DLD1 (cell line): ENCODE measurements around the gene LAMA3.

ENCODE experiments used
- in situ Hi-C: cut with HindIII; loops from 2 replicates; pipeline ENCODE4 v1.10.0; 2017; ENCODE audit warnings: low sequenced_read_pairs

LAMA3 gene

GRCh38 chr18:23845988-23846630, 156.9 kb downstream of the LAMA3 start:
- in situ Hi-C loops = no loop called here

GRCh38 chr18:23847321-23847986, 158.2 kb downstream of the LAMA3 start:
- in situ Hi-C loops = no loop called here

DNA sequence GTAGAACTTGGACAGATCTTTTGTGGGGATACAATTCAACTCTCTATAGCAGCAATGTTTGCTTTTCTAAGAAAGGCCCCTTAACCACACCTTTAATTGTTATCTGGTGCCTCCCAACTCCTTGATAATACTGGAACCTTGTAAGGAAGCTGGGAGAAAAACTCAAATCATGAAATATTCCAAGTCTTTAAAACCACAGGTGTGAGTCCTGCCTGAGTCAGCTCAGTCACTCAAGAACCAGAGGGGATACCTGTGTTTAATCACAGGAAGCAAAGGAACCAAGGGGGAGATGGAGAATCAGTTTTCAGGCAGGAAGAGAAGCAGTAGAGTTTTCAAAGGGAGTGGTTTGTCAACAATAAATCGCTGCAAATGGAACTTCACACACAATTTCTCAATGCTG, 159.9 kb downstream of the LAMA3 start:
- in situ Hi-C loops = no loop called here

DNA sequence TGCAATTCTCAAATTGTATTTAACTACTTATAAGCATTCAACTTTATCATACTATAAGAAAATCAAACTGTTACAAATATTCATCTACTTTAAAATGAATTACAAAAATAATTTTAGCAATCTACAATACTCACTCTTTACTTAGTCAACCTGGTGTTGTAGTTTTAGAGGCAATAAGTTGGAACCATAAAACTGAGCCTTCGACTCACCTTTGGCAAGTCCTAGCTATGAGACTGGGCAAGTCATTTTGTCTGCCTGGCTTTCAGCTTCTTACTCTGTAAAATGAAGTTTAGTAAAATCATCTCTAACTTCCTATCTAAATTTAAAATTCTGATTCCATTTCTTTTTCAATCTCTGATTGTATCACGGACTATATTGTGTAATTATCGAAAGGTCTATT, 161.0 kb downstream of the LAMA3 start:
- in situ Hi-C loops = no loop called here

DNA sequence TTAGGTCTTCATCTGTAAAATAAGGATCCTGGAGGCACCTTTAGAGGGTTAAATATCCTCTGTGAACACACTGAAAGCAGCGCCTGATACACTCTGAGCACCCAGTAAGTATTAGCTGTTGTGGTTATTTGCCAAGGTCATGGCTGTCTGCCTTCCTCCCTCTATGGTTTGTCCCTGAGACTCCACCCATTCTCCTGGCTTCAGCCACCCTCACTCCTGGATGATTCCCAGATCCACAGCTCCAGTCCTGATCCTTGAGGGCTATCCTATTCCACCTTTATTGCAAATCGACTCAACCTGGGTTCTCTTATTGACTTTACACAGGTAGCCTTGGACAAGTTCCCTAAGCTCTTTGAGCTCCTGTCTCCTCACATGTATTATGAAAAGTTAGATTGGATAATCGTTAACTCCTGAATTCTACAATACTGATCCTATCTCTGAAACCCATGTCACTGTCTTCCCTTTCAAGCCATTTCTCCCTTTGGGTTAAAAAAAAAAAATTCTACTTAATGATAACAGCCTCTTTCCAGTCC, 162.3 kb downstream of the LAMA3 start:
- in situ Hi-C loops = no loop called here

- in situ Hi-C loops = no loop called here
These were observed 163.2 kb downstream of the LAMA3 start for GRCh38 chr18:23852236-23853045.

DNA sequence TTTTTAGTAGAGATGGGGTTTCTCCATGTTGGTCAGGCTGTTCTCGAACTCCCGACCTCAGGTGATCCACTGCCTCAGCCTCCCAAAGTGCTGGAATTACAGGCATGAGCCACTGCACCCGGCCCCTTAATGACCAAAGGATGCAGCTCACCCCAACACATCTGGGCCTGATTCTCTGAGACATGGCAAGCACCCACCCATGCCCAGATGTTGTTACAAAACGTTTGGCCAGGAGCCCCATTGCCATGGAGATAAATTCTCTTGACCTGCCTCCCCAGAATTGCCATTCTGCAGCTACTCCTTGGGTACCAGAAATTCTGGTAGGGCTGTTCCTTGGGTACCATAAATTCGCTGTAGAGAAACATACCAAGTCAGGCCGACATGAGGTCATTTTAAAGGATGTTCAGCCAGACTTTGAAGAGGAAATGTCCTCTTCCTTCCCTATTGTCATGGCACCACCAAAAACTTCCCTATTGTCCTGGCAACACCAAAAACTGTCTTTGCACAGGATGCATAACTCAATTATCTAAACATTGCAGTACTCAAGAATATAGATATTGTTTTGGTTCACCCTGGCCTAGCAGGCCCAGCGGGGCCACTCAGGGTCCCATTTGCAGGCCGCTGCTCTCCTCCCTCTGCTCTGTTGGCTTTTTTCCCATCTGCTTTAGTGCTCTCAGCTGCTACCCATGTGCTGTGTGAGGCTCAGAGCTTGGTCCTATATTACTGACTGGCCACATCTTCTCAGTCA, 164.4 kb downstream of the LAMA3 start:
- in situ Hi-C loops = no loop called here

DNA sequence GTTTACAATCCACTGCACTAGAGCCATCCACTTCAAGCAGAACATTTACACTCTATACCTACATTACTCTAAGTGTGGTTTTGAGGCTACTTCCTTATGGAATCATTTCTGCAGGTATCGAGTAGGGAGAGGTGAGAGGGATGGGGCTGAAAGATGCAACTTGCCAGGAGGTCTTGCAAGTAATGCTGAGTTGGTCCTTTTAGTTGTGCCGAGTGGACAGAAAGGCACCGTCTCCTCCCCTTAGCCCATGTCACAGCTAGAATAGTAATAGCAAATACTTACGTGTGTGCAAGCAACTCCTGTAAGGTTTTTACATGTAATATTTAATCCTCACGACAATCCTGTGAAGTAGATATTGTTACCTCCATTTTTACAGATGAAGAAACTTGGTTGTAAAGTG, 166.5 kb downstream of the LAMA3 start:
- in situ Hi-C loops = no loop called here

GRCh38 chr18:23856466-23857163, 167.4 kb downstream of the LAMA3 start:
- in situ Hi-C loops = no loop called here

DNA sequence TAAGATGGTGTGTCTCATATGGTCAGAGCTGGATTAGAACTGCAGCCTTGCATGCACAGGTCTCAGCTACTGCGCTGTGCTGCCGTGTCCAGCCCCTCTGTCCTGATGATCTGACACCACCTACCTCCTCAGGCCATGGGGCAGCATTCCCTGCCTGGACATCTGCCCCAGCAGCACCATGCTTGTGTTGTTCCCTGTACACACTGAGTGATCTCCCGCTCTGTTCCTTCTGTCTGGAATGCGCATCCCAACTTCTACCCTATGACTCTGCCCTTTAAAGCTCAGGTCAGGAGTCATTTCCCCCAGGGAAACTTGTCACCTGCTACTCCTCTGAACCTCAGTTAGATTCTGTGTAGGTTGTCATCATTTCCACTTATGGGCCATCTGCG, 167.9 kb downstream of the LAMA3 start:
- in situ Hi-C loops = no loop called here

- in situ Hi-C loops = no loop called here
These were observed 168.5 kb downstream of the LAMA3 start for GRCh38 chr18:23857756-23858155.

- in situ Hi-C loops = no loop called here
These were observed 170.4 kb downstream of the LAMA3 start for GRCh38 chr18:23859466-23860336.

- in situ Hi-C loops = no loop called here
These were observed 172.1 kb downstream of the LAMA3 start for GRCh38 chr18:23861326-23861725.

DNA sequence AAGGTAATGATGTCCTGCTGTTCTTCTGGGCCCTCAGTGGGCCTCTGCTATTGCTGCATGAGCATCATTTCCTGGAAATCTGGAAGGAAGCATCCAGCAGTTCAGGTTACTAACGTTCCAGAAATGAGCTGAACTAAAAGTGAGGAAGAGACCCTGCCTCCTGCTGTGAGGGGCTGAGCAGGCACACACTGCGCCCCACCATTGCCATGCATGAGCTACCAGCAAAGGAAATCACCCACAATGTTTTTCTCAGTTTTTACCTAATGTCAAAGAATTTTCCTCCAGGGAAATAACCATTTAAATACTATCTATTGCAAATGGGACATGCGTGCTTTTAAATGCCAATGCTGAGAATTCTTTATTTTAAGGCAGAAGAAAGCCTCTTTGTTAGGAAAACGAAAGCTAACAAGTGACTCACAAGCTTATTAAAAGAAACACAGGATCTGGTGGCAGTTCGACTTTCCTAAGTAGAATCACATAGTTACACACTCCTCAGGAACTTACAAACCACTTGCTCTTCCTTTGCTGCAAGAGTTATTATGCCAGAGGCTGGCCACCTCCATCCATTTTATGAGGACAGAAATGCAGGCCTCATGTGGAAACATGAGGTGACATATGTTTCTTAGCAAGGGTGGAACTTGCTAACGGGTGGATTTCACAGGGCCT, 172.7 kb downstream of the LAMA3 start:
- in situ Hi-C loops = no loop called here

GRCh38 chr18:23864624-23865023, 175.4 kb downstream of the LAMA3 start:
- in situ Hi-C loops = no loop called here

- in situ Hi-C loops = no loop called here
These were observed 177.8 kb downstream of the LAMA3 start for GRCh38 chr18:23867006-23867405.

DNA sequence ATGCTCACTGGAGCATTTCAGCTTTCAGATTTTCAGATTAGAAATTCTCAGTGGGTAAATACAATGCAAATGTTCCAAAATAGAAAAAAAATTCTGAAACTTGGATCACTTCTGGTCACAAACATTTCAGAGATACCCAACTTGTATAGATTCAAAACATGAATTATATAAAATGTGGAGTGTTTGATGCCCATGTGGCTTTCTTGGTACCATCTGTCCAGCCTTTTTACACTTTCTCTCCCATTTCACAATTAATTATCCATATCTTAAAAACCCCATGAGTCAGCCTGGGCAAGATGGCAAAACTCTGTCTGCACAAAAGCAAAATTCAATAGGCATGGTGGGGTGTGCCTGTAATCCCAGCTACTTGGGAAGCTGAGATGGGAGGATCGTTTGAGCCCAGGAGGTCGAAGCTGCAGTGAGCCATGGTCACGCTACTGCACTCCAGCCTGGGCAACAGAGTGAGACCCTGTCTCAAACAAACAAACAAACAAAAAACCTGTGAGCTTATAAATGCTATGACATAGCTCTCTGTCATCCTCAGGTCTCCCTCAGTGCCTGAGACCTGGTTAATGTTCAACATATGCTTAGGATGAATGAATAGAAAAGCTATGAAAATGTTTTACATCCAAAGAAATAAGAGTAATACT, 179.0 kb downstream of the LAMA3 start:
- in situ Hi-C loops = no loop called here

GRCh38 chr18:23870676-23871380, 181.6 kb downstream of the LAMA3 start:
- in situ Hi-C loops = no loop called here
